DOHH2 (cell line): Measurements from ENCODE around the gene DLGAP3.

Experiments
- H3F3A ChIP-seq: fragments of 200-600 bp; sonication (generic), shearing (Covaris generic); 2 replicates; pipeline ENCODE4 v1.6.0; 2016; ENCODE audit warnings: antibody characterized with exemption, mild to moderate bottlenecking; ENCODE audit not compliant: control insufficient read depth, insufficient read depth
- H3K27ac ChIP-seq: fragments of 200-600 bp; sonication (generic); 2 replicates; pipeline ENCODE4 v1.5.1; 2014; ENCODE audit warnings: low read depth, mild to moderate bottlenecking, low read length, moderate library complexity
- H3K27me3 ChIP-seq: fragments of 200-600 bp; sonication (generic); 2 replicates; pipeline ENCODE4 v1.6.1; 2014; ENCODE audit warnings: mild to moderate bottlenecking, low read length, mixed read lengths; ENCODE audit not compliant: control insufficient read depth
- H3K36me3 ChIP-seq: fragments of 200-600 bp; sonication (generic); 2 replicates; pipeline ENCODE4 v1.6.1; 2014; ENCODE audit warnings: mild to moderate bottlenecking, low read length, moderate library complexity, mixed read lengths; ENCODE audit not compliant: control insufficient read depth
- H3K4me1 ChIP-seq: fragments of 200-600 bp; sonication (generic); 2 replicates; pipeline ENCODE4 v1.6.1; 2014; ENCODE audit warnings: mild to moderate bottlenecking, low read length, mixed read lengths; ENCODE audit not compliant: control insufficient read depth
- H3K4me2 ChIP-seq: fragments of 200-600 bp; sonication (generic); 2 replicates; pipeline ENCODE4 v1.6.0; 2014; ENCODE audit warnings: mild to moderate bottlenecking, low read length, moderate library complexity
- H3K4me3 ChIP-seq: fragments of 200-600 bp; sonication (generic); 2 replicates; pipeline ENCODE4 v1.5.1; 2014; ENCODE audit warnings: mild to moderate bottlenecking, low read length, mixed read lengths
- H3K79me2 ChIP-seq: fragments of 200-600 bp; sonication (generic); 2 replicates; pipeline ENCODE4 v1.6.1; 2014; ENCODE audit warnings: mild to moderate bottlenecking, low read length, mixed read lengths; ENCODE audit not compliant: control insufficient read depth
- H3K9me2 ChIP-seq: fragments of 200-600 bp; sonication (generic); replicated peaks from 2 replicates; pipeline ENCODE4 v1.6.1; 2014; ENCODE audit warnings: mild to moderate bottlenecking, low read length, mixed read lengths; ENCODE audit not compliant: control insufficient read depth
- H3K9me3 ChIP-seq: fragments of 200-600 bp; sonication (generic); 2 replicates; pipeline ENCODE4 v1.6.1; 2014; ENCODE audit warnings: antibody characterized with exemption, low read length, mixed read lengths; ENCODE audit not compliant: control insufficient read depth, insufficient read depth
- H4K20me1 ChIP-seq: fragments of 200-600 bp; sonication (generic); 2 replicates; pipeline ENCODE4 v1.6.0; 2014; ENCODE audit warnings: low read depth, mild to moderate bottlenecking, antibody characterized with exemption, low read length, moderate library complexity; ENCODE audit not compliant: control insufficient read depth, insufficient read depth
- CTCF ChIP-seq: fragments of 200-600 bp; sonication (generic); IDR thresholded peaks from one replicate; pipeline ENCODE4 v1.5.1; 2014; ENCODE audit warnings: antibody characterized with exemption, mild to moderate bottlenecking, low read depth, low read length; ENCODE audit not compliant: poor library complexity, severe bottlenecking
- EZH2phosphoT487 ChIP-seq: fragments of 200-600 bp; sonication (generic); IDR thresholded peaks from 2 replicates; pipeline ENCODE4 v1.6.1; 2017; ENCODE audit warnings: borderline replicate concordance, mild to moderate bottlenecking, antibody characterized with exemption, low read length, moderate library complexity, mixed read lengths

DLGAP3 gene

DNA sequence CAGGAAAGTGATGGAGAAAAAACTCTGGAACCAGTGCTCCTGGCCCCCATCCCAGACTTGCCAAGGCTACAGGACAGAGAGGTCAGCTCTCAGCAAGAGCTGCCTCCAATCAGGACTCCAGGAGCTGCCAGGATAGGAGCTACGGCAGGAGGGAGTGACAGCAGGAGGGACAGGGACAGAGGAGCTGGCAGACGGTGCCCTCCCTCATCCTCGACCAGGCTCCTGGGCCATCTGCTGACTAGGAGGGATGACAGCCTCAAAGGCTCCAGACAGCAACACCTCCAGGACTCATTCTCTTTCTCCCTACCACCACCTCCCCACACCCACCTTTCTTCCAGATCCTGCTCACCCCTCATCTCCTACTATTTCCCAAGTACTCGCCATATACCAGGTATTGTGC lies 22.7 kb downstream of the DLGAP3 start:
- Histone ChIP-seq H3K36me3 (no peaks in the 10 kb centered on the region), H3K27me3 (peaks cover 3% of the 10 kb centered on the region; the same call in 1 of the 2 replicates), H3K9me2 (no peaks in the 10 kb centered on the region), H3K9me3 (no peaks in the 10 kb centered on the region), H3K4me2 (no peak overlapping the region), H3K4me1 (peaks cover 5% of the 10 kb centered on the region; the same call in 1 of the 2 replicates), H3K27ac (no peak overlapping the region), H3F3A (no peaks in the 10 kb centered on the region), H3K4me3 (no peak overlapping the region), H4K20me1 (no peaks in the 10 kb centered on the region), H3K79me2 (no peaks in the 10 kb centered on the region)
- TF ChIP-seq EZH2phosphoT487: no peak
- no peak for TF ChIP-seq CTCF

- no peak overlapping the region for H3K4me3 ChIP-seq
- no peaks in the 10 kb centered on the region for H3F3A ChIP-seq
- no peak overlapping the region for H3K27ac ChIP-seq
- TF ChIP-seq CTCF (no peak), EZH2phosphoT487 (no peak)
- no peaks in the 10 kb centered on the region for H4K20me1 ChIP-seq
- H3K4me2 ChIP-seq: no peak overlapping the region
- H3K4me1 ChIP-seq: peaks cover 5% of the 10 kb centered on the region; the same call in 1 of the 2 replicates
- peaks cover 3% of the 10 kb centered on the region; the same call in 1 of the 2 replicates for H3K27me3 ChIP-seq
- no peaks in the 10 kb centered on the region for H3K79me2 ChIP-seq
- H3K36me3 ChIP-seq: no peaks in the 10 kb centered on the region
- no peaks in the 10 kb centered on the region for H3K9me3 ChIP-seq
- H3K9me2 ChIP-seq: no peaks in the 10 kb centered on the region
Measured at GRCh38 chr1:34906222-34906621, 23.2 kb downstream of the DLGAP3 start.

- TF ChIP-seq CTCF (no peak), EZH2phosphoT487 (no peak)
- H3K4me2 ChIP-seq: no peak overlapping the region
- no peaks in the 10 kb centered on the region for H3K79me2 ChIP-seq
- no peaks in the 10 kb centered on the region for H3K9me2 ChIP-seq
- no peaks in the 10 kb centered on the region for H3K36me3 ChIP-seq
- peaks cover 6% of the 10 kb centered on the region for H3K27me3 ChIP-seq
- H3K27ac ChIP-seq: no peak overlapping the region
- H3K4me1 ChIP-seq: peaks cover 5% of the 10 kb centered on the region; the same call in 1 of the 2 replicates
- H4K20me1 ChIP-seq: no peaks in the 10 kb centered on the region
- H3K4me3 ChIP-seq: no peak overlapping the region
- H3F3A ChIP-seq: no peaks in the 10 kb centered on the region
- H3K9me3 ChIP-seq: no peaks in the 10 kb centered on the region
Measured at GRCh38 chr1:34905098-34905459, 24.4 kb downstream of the DLGAP3 start.
